NOMO-1 treated with DMSO at 0.1 percent for 48 hours (cell line): Measurements from ENCODE around the gene DPY19L2.
"Not testable (repeated sequence)": the region's sequence is repeated elsewhere in the genome, so short reads cannot be mapped to it uniquely, and the experiment has no call there.

ENCODE experiments used
- DNase-seq: peaks from one replicate; lab custom pipeline; 2025; ENCODE audit not compliant: unreplicated experiment; lab: John Stamatoyannopoulos, UW

DPY19L2 gene

GRCh38 chr12:63668800-63669365, 590 bp upstream of the DPY19L2 start:
- not testable (repeated sequence) for DNase-seq

GRCh38 chr12:63663005-63663404, 5.3 kb downstream of the DPY19L2 start:
- DNase-seq, result not testable (repeated sequence)

- DNase-seq, result not testable (repeated sequence)
Observed at GRCh38 chr12:63658501-63658900, 9.8 kb downstream of the DPY19L2 start.

GRCh38 chr12:63656407-63656806, 11.9 kb downstream of the DPY19L2 start:
- not testable (repeated sequence) for DNase-seq

DNA sequence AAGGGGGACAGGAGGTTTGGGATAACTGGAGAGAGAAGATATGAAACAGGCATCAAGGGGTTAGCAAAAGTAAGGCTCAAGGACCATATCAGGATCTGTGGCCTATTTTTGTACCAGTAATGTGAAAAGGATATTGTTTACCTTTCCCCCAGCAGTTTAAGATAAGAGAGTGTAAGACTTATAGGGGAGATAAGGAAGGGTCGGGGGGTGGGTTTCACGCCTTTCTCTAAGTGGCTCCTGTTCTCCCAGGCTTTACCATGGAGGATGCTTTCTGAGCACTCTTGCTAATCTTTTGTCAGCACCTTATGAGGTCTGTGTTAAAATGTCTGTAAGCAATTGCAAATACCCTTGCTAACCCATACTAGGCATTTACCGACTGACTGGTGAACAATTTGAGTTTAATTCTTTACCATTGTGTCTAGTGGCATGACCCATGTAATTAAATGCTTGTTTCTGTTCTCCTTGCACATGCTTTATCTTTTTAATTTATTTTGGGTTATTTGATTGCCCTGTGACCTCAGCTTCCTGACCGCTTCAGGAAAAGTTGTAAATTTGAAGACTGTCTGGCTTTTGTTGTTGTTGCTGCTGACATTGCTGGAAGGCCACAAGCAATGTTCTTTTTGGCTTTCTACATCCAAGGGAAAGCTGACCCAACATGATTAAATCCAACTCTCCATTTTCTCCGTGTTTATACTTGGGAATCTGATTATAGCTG, 12.6 kb downstream of the DPY19L2 start:
- DNase-seq, result not testable (repeated sequence)

DNA sequence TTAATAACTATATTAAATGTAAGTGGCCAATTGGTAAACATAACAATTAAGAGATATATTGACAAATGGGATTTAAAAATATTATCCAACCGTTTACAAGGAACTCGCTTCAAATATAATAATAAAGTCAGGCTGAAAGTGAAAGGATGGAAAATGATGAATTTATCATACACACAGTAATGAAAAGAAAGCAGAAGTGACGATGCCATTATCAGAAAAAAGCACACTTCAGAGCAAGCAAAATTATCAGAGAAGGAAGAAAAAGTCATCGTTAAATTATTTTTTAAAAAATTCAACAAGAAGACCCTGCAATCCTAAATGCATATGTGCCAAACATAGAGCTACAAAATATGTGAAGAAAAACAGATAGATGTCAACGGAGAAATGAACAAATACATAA, 13.8 kb downstream of the DPY19L2 start:
- DNase-seq, result not testable (repeated sequence)

- not testable (repeated sequence) for DNase-seq
Observed at GRCh38 chr12:63649517-63649916, 18.8 kb downstream of the DPY19L2 start.

- not testable (repeated sequence) for DNase-seq
Observed at GRCh38 chr12:63643381-63644140, 24.7 kb downstream of the DPY19L2 start.

GRCh38 chr12:63624258-63624657, 44.0 kb downstream of the DPY19L2 start:
- not testable (repeated sequence) for DNase-seq

DNA sequence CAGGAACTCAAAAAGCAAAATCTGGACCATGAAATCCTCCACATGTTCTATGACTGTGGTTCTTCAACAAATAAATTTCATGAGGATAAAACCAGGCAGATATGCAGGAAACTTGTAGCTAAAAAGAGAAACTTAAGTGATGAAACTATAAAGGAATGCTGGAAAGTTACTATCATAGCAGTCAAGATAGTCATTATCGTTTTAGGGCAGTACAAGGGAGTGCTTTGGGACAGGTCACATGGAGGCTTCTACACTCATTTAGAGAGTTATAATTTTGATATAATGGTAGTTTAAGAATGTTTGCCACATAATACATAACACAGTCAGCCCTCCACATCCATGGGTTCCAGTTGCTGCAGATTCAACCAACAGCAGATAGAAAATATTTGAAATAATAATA, 52.7 kb downstream of the DPY19L2 start:
- not testable (repeated sequence) for DNase-seq

DNA sequence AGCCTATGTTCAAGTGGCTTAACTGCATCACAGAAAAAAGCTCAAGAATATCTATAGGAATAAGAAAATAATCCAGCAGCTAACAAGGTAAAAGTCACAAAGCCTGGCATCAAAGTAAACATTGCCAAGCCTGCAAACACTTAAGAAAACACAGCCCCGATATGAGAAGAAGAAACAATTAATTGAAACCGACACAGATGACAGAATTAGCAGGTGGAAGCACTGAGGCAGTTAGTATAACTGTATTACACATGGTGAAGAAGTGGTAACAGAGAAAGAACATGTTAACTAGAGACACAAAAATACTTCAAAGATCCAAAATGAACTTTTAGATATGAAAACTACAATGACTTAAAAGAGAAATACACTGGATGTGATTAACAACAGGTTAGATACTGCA, 57.0 kb downstream of the DPY19L2 start:
- DNase-seq, result not testable (repeated sequence)

GRCh38 chr12:63609281-63609680, 59.0 kb downstream of the DPY19L2 start:
- DNase-seq, result not testable (repeated sequence)

GRCh38 chr12:63604985-63605384, 63.3 kb downstream of the DPY19L2 start:
- DNase-seq, result not testable (repeated sequence)

GRCh38 chr12:63594828-63595227, 73.5 kb downstream of the DPY19L2 start:
- DNase-seq, result not testable (repeated sequence)

DNA sequence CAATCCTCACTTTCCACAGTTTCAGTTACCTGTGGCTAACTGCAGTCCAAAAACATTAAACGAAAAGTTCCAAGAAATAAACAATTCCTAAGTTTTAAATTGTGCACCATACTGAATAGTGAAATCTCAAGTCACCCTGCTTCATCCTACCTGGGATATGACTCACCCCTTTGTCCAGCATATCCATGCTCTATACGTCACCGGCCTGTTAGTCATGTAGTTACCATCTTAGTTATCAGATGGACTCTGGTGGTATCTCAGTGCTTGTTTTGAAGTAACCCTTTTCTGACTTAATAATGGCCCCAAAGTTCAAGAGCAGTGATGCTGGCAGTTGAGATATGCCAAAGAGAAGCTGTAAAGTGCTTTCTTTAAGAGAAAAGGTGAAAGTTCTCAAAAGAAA, 83.9 kb downstream of the DPY19L2 start:
- not testable (repeated sequence) for DNase-seq

DNA sequence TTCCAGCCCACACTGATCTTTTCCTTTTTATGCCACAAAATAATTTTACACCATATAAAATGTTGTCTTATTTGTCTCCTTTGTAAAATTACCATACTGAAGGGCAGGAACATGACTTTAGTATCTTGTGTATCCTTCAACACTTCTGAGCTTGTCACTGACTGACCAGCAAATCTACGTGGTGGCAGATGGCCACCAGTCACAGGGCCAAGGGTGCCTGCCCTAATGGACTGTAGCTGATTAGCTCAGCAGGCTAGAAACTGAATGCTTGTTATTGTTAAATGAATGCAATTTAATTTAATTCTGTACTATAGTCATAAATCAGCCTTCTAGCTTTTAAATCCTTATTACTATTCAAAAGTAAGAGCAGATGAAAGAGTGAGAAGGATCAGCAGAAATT, 85.0 kb downstream of the DPY19L2 start:
- DNase-seq, result not testable (repeated sequence)

DNA sequence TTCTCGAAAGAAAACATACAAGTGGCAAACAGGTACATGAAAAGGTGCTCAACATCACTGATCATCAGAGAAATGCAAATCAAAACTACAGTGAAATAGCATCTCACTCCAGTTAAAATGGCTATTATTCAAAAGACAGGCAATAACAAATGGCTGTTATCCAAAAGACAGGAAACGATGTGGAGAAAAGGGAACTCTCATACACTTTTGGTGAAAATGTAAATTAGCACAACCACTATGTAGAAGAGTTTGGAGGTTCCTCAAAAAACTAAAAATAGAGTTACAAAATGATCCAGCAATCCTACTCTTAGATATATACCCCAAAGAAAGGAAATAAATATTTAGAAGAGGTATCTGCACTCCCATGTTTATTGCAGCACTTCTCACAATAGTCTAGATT, 90.7 kb downstream of the DPY19L2 start:
- DNase-seq, result not testable (repeated sequence)

DNA sequence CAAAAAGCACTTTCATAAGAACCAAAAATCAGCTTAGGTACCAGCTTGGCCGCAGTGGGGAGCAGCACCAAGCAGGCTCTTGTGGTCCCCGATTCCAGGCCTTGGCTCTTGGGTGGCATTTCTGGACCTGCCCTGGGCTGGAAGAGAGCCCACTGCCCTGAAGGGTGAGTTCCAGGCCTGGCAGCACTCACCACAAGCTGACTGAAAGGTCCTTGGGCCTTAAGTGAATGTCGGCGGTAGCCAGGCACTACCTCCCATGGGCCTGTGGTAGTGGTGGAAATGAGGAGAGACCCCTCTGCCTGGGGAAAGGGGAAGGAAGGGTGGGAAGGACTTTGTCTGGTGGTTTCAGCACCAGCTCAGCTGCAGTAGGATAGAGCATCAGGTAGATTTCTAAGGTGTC, 96.3 kb downstream of the DPY19L2 start:
- DNase-seq, result not testable (repeated sequence)

DNA sequence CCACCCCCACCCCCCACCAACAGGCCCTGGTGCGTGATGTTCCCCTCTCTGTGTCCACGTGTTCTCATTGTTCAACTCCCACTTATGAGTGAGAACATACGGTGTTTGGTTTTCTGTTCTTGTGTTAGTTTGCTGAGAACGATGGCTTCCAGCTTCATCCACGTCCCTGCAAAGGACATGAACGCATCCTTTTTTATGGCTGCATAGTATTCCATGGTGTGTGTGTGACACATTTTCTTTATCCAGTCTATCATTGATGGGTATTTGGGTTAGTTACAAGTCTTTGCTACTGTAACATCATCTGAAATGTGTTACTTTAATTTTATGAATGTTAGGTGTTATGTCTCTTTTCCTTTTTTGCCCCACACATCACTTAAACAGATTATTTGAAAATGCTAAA, 109.8 kb downstream of the DPY19L2 start:
- not testable (repeated sequence) for DNase-seq

DNA sequence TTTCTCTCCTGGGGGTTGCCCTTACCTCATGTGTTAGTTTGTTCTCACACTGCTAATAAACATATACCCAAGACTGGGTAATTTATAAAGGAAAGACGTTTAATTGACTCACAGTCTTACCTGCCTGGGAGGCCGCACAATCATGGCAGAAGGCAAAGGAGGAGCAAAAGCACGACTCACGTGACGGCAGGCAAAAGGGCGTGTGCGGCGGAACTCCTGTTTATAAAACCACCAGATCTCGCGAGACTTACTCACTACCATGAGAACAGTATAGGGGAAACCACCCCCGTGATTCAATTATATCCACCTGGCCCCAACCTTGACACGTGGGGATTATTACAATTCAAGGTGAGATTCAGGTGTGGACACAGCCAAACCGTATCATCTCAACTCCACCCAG, 116.9 kb downstream of the DPY19L2 start:
- not testable (repeated sequence) for DNase-seq

- not testable (repeated sequence) for DNase-seq
Observed at GRCh38 chr12:63549034-63549433, 119.3 kb downstream of the DPY19L2 start.
